ENCODE data around the gene WNT8B. TPM values are rescaled to one million over a fixed set of nuclear protein-coding genes. Genes with fewer than 3 reads are reported as not detected.

The WNT8B gene
- total RNA-seq, 6 experiments from 2014 or later: not detected

GRCh38 chr10:100524206-100524605 lies 61.4 kb downstream of the WNT8B start:
- peaks cover 13% of the 10 kb centered on the region; the same call in 1 of the 2 replicates for H3K36me3 Mint-ChIP-seq (ENCODE audit: low read depth)
- H3K4me3 Mint-ChIP-seq: no peak overlapping the region
- H3K27me3 Mint-ChIP-seq (ENCODE audit: insufficient read depth): no peaks in the 10 kb centered on the region
- TF ChIP-seq, protein P1, sequence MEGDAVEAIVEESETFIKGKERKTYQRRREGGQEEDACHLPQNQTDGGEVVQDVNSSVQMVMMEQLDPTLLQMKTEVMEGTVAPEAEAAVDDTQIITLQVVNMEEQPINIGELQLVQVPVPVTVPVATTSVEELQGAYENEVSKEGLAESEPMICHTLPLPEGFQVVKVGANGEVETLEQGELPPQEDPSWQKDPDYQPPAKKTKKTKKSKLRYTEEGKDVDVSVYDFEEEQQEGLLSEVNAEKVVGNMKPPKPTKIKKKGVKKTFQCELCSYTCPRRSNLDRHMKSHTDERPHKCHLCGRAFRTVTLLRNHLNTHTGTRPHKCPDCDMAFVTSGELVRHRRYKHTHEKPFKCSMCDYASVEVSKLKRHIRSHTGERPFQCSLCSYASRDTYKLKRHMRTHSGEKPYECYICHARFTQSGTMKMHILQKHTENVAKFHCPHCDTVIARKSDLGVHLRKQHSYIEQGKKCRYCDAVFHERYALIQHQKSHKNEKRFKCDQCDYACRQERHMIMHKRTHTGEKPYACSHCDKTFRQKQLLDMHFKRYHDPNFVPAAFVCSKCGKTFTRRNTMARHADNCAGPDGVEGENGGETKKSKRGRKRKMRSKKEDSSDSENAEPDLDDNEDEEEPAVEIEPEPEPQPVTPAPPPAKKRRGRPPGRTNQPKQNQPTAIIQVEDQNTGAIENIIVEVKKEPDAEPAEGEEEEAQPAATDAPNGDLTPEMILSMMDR (IDR thresholded peaks at IDR 0.05): no peak
- H3K9me3 Mint-ChIP-seq: no peaks in the 10 kb centered on the region
- no peak for DNase-seq
- peaks cover 38% of the 10 kb centered on the region for H3K4me1 Mint-ChIP-seq (ENCODE audit: low read depth)
- H3K27ac Mint-ChIP-seq: no peak overlapping the region

DNA sequence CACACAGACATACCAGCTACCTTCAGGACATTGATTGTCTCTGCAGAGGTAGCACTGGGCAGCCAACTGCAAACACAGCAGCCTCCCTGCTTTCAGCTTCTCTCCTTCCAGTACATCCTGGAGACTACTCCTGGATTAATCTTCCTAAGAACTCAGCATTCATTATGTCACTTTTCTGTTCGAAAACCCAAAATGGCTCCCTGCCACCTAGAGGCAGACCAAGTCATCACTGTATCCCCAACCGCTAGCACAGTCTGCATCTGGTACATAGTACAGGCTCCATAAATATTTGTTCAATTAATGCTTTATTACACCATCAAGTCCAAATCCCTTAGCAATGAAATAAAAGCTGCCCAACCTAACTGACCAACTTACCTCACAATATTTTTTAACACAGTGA lies 61.8 kb downstream of the WNT8B start:
- peaks cover 36% of the 10 kb centered on the region for H3K4me1 Mint-ChIP-seq (ENCODE audit: low read depth)
- H3K4me3 Mint-ChIP-seq: no peak overlapping the region

GRCh38 chr10:100528123-100528886 lies 65.5 kb downstream of the WNT8B start:
- Mint-ChIP-seq H3K9me3 (no peaks in the 10 kb centered on the region), H3K4me3 (peak overlapping the region; percentile 98), H3K4me1 (ENCODE audit: low read depth) (peaks cover 16% of the 10 kb centered on the region), H3K27ac (peak overlapping the region; percentile 94), H3K27me3 (ENCODE audit: insufficient read depth) (no peaks in the 10 kb centered on the region), H3K36me3 (ENCODE audit: low read depth) (peaks cover 13% of the 10 kb centered on the region; the same call in 1 of the 2 replicates)
- TF ChIP-seq, protein P1 (IDR thresholded peaks at IDR 0.05): no peak
- DNase-seq: no peak

More for the DNA sequence above, 61.8 kb downstream of the WNT8B start:
- no peak overlapping the region for H3K27ac Mint-ChIP-seq
- no peaks in the 10 kb centered on the region for H3K9me3 Mint-ChIP-seq
- no peaks in the 10 kb centered on the region for H3K27me3 Mint-ChIP-seq (ENCODE audit: insufficient read depth)
- H3K36me3 Mint-ChIP-seq (ENCODE audit: low read depth): peaks cover 13% of the 10 kb centered on the region; the same call in 1 of the 2 replicates
- DNase-seq: no peak
- TF ChIP-seq, protein P1 (IDR thresholded peaks at IDR 0.05): peak; percentile 37

GRCh38 chr10:100528921-100529474 lies 66.2 kb downstream of the WNT8B start:
- TF ChIP-seq, protein P1 (IDR thresholded peaks at IDR 0.05): no peak
- Mint-ChIP-seq H3K27me3 (ENCODE audit: insufficient read depth) (no peaks in the 10 kb centered on the region), H3K36me3 (ENCODE audit: low read depth) (peaks cover 13% of the 10 kb centered on the region; the same call in 1 of the 2 replicates), H3K4me3 (peak overlapping the region; percentile 98), H3K9me3 (no peaks in the 10 kb centered on the region), H3K27ac (peak overlapping the region; percentile 94), H3K4me1 (ENCODE audit: low read depth) (peaks cover 16% of the 10 kb centered on the region)
- no peak for DNase-seq

- Mint-ChIP-seq H3K27ac (peak within 1 kb of the TSS; percentile 94), H3K27me3 (ENCODE audit: insufficient read depth) (no peaks in the 10 kb centered on the region; the same call in 1 of the 2 replicates), H3K9me3 (no peaks in the 10 kb centered on the region), H3K4me3 (peak within 1 kb of the TSS; percentile 98), H3K4me1 (ENCODE audit: low read depth) (peaks cover 16% of the 10 kb centered on the region), H3K36me3 (ENCODE audit: low read depth) (peaks cover 11% of the 10 kb centered on the region; the same call in 1 of the 2 replicates)
- TF ChIP-seq, protein P1 (IDR thresholded peaks at IDR 0.05): no peak
- DNase-seq: peak; percentile 75
Measured at GRCh38 chr10:100529475-100530298, 66.9 kb downstream of the WNT8B start, which contains the start of gene NDUFB8. Gene NDUFB8, minus strand, starts transcription at chr10:100529871. Its CDS starts 20 bp downstream, at chr10:100529851.

Data from HFFc6 (cell line).